ENCODE measurements around the gene CST4.
"Not testable (repeated sequence)": the region's sequence is repeated elsewhere in the genome, so short reads cannot be mapped to it uniquely, and the experiment has no call there.

The CST4 gene

DNA sequence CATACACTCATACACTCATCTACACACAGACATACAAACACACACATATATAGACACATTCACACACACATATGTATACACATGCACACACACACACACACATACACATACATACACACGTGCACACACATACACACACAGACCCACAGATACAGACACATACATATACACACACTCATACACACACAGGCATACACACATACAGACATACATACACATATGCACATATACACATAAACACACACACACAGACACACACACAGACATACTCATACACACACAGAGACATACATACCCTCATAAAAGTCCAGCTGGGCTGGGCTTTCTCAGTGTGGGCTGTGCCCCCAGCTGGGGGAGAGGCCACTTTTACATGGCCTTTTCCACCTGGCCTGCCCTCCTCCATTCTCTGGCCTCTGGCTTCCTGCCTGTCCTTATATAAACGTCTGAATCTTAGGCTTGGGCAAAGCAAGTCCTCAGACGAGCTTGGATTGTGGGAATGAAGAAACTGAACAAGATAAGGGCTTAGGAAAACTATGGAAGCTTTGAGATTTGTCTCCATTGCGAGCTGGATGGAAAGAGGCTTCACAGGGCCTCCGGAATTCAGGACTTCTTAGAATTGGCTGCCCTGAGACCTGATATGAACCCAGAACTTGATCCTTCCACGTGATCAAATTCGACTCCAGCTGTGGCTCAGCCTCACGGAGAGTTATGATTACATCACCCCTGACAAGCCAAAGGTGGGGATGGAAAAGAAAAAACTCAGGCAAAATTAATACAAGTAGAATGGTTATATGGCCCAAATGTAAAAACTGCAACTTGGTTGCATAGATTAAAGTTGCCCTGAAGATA, 28.6 kb downstream of the CST4 start:
- peak; percentile 46 for DNase-seq (ENCODE audit: low spot score)

DNA sequence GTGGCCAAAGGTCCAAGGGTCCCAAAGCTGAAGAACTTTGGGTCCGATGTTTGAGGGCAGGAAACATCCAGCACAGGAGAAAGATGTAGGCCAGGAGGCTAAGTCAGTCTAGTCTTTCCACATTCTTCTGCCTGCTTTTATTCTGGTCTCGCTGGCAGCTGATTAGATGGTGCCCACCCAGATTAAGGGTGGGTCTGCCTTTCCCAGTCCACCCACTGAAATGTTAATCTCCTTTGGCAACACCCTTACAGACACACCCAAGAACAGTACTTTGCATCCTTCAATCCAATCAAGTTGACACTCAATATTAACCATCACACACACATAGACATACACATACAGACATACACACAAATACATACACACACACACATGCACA, 29.2 kb downstream of the CST4 start:
- not testable (repeated sequence) for DNase-seq (ENCODE audit: low spot score)

- DNase-seq (ENCODE audit: low spot score): no peak
These were observed 29.7 kb downstream of the CST4 start for GRCh38 chr20:23658989-23659609.

DNA sequence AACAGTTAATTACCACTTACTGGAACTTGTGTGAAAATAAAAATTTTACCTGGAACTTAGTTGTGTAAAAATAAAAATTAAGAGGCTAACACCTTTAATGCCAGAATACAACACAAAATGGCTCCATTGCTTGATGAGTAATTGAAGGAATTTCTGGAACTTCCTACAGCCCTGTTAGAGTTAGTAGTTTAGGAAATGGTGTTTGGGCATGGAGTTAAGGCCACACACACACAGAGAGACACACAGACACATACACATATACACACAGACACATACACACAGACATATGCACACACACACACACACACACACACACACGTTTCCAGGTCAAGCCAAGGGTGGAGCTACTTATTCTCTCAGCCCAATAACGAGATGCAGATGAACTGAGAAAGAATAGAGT, 30.5 kb downstream of the CST4 start:
- DNase-seq (ENCODE audit: low spot score): no peak

DNA sequence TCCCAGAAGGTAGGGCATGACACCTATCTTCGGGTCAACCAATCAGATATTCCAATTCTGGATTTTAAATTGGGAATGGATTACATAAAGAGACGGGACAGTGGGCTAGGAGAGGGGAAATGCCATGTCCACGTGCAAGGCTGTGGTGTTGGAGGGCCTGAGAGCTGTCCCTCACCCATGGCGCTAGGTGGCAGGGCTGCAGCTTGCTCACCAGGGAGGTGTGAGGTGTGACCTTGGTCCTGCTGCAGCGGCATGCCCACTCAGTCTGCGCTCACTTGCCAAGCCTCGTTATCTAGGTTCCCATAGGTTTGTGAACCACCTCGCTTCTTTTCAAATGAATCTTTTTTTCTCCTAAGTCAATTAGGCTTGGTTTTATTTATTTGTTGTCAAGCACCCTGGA, 31.6 kb downstream of the CST4 start:
- DNase-seq (ENCODE audit: low spot score): no peak

DNA sequence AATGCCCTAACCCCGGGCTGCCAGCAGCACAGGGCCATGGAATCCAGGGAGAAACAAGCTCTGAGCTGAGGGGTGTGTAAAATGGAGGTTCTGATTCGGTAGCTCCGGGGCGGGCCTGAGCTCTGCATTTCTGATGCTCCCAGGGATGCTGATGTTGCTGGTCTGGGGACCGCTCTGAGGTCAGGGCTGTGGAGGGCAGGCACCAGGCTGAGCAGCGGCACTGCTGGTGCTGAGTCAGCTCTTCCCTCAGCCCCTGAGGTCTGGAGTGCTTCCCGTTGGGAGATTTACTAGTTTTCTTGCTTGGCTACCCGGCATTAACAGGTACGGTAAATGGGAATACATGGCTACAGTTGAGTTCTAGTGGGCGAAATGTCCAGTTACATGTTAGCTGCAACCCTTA, 32.5 kb downstream of the CST4 start:
- no peak for DNase-seq (ENCODE audit: low spot score)

- no peak for DNase-seq (ENCODE audit: low spot score)
These were observed 33.2 kb downstream of the CST4 start for GRCh38 chr20:23655491-23656211.

GRCh38 chr20:23654717-23655116, 34.1 kb downstream of the CST4 start:
- no peak for DNase-seq (ENCODE audit: low spot score)

DNA sequence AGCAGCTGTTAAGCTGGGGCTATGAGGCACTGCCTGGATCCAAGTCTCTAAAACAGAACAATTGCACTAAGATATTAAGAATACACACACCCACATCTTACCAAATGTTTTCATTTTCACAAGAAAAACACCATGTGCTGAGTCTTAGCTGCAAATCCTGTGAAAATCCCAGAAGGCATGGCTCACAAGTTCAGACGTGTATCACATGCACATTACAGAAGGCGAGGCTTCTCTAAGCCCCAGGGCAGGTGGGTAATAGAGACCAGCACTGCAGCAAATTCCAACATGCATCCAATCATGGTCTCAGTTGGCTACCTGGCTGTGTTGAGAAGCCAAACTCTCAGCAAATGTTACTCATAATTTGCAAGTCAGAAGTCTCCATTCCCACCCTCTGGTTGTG, 34.8 kb downstream of the CST4 start:
- no peak for DNase-seq (ENCODE audit: low spot score)

- DNase-seq (ENCODE audit: low spot score): no peak
These were observed 35.4 kb downstream of the CST4 start for GRCh38 chr20:23653400-23653938.

DNA sequence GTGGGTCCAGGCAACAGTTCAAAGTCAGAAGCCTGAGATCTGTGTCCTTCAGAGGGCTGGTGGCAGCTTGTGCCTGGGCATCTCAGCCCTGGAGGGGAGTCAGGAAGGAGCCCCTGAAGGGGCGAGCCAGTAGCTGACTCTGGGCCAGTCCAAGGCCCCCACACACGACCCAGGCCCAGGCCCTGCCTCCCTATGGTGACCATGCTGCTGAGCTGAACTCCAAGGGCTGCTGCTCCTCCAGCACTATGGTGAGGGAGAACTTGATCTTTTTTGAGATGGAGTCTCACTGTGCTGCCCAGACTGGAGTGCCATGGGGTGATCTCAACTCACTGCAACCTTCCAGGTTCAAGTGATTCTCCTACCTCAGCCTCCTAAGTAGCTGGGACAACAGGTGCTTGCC, 35.9 kb downstream of the CST4 start:
- DNase-seq (ENCODE audit: low spot score): no peak

- peak; percentile 37 for DNase-seq (ENCODE audit: low spot score)
These were observed 36.5 kb downstream of the CST4 start for GRCh38 chr20:23652371-23652770.

GRCh38 chr20:23651117-23651516, 37.7 kb downstream of the CST4 start:
- DNase-seq (ENCODE audit: low spot score): no peak

DNA sequence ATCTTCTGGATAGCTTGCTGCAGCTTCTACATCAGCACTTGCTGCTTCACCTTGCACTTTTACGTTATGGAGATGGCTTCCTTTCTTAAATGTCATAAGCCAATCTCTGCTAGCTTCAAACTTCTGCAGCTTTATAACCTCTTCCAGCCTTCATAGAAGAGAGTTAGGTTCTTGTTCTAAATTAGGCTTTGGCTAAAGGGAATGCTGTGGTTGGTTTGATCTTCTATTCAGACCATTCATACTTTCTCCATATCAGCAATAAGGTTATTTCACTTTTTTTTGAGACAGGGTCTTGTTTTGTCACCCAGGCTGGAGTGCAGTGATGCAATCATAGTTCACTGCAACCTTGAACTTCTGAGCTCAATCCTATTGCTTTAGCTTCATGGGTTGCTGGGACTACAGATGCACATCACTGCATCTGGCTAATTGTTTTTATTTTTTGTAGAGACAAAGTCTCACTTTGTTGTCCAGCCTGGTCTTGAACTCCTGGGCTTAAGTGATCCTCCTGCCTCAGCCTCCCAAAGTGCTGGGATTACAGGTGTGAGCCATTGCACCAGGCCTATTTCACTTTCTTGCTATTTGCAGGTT, 38.9 kb downstream of the CST4 start:
- DNase-seq (ENCODE audit: low spot score): no peak

DNA sequence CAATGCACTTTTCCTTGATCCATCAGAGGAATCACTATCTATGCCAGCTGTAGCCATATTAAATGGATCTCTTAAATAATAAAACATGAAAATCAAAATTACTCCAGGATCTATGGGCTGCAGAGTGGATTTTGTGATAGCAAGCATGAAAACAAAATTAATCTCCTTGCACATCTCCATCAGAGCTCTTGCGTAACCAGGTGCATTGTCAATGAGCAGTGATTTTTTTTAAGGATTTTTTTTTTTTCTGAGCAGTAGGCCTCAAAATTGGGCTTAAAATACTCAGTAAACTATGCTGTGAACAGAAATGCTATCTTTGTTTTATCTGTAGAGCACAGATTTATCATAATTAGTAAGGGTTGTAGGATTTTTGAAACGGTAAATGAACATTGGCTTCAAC, 39.6 kb downstream of the CST4 start:
- DNase-seq (ENCODE audit: low spot score): no peak

DNA sequence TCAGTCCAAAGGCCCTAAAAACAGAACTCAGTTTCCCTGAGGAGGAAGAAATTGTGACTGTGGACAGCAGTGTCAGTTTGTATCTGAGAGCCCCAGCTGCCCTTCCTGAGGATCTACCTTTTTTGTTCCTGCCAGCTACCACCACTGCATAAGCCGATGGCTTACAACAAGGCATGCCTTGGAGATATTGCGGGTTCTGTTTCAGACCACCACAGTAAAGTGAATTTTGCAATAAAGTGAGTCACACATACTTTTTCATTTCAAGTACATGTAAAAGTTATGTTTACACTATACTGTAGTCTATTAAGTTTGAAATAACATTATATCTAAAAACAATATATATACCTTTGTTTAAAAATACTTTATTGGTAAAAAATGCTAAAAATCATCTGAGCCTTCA, 41.5 kb downstream of the CST4 start:
- no peak for DNase-seq (ENCODE audit: low spot score)

DNA sequence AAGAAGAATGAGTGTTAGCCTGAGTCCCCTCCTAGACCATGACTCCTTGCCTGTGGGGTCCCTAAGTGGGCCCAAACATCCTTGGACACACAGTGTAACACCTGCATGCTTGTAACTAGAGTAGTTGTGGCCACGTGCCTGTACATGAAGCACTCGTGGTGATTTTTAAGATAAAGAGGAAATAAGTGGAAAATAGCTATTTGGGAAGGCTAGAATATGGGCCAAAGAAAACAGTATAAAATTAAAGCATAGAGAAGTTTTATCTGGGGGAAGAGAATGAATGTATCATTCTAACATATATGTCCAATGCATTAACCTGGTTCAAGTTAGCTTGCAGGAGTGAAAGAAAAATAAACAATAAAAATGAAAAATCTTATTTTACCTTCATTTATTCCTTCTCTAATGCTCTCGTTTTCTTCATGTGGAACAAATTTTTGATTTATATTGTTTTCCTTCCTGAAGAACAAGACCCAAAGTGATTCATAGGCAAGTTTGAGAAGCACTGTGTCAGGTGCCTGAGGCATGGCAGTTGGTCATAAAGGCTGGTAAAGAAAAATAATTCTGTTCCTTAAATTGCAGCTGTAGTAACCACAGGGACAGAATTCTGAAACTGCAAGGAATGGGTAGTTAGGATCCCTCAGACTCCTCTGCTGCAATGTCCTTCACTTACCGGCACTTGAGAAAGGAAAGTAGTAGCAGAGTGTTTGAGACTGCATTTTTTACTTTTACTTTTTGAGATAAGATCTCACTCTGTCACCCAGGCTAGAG, 42.5 kb downstream of the CST4 start:
- DNase-seq (ENCODE audit: low spot score): no peak

DNA sequence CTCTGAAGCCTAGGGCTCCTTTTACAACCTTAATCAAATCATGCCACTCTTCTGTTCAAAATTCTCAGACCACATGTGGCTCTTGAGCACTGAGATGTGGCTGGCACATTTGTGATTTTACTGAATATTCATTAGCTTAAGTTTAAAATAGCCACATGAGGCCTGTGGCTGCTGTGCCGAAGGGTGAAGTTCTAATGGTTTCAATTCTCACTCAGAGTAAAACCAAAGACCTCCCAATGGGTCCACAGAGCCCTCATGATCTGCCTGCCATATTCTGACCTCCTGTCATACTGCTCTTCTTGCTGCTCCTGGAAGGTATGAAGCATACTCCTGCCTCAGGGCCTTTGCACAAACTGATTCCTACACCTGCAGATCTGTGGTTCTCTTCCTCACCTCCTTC, 43.3 kb downstream of the CST4 start:
- no peak for DNase-seq (ENCODE audit: low spot score)

- DNase-seq (ENCODE audit: low spot score): no peak
These were observed 44.7 kb downstream of the CST4 start for GRCh38 chr20:23644164-23644563.

GRCh38 chr20:23643659-23644058, 45.2 kb downstream of the CST4 start:
- no peak for DNase-seq (ENCODE audit: low spot score)

- DNase-seq (ENCODE audit: low spot score): peak; percentile 75
These were observed 46.7 kb downstream of the CST4 start for GRCh38 chr20:23641936-23642751.

Measured in AG08396 (cell line).